AG09309 (cell line): Measurements from ENCODE around the gene RBKS.
A peak's percentile ranks its signal among the peaks of the same experiment; 100 is the strongest.

Experiments used
- DNase-seq: peaks from one replicate; pipeline ENCODE4 v3.0.0-alpha.2; 2010; ENCODE audit warnings: low read depth
- H3K4me3 ChIP-seq: 2 replicates; pipeline ENCODE4 v1.5.1; 2011; ENCODE audit warnings: mild to moderate bottlenecking, low read depth, low read length, moderate library complexity; ENCODE audit not compliant: control insufficient read depth
- CTCF ChIP-seq: IDR thresholded peaks from 2 replicates; pipeline ENCODE4 v1.5.1; 2011; ENCODE audit warnings: mild to moderate bottlenecking, low read depth, low read length, inconsistent platforms; ENCODE audit not compliant: insufficient read depth, control insufficient read depth; ENCODE audit errors: missing control alignments

The RBKS gene

GRCh38 chr2:27843992-27844391, 46.2 kb downstream of the RBKS start:
- no peak overlapping the region for H3K4me3 ChIP-seq
- DNase-seq: no peak
- no peak for TF ChIP-seq CTCF

GRCh38 chr2:27842894-27843293, 47.3 kb downstream of the RBKS start:
- no peak for TF ChIP-seq CTCF
- H3K4me3 ChIP-seq: no peak overlapping the region
- no peak for DNase-seq

- TF ChIP-seq CTCF: no peak
- DNase-seq: no peak
Measured at GRCh38 chr2:27839022-27839618, 51.1 kb downstream of the RBKS start.

GRCh38 chr2:27838502-27838901, 51.7 kb downstream of the RBKS start:
- DNase-seq: no peak
- H3K4me3 ChIP-seq: no peak overlapping the region
- no peak for TF ChIP-seq CTCF

More at GRCh38 chr2:27839022-27839618, 51.1 kb downstream of the RBKS start:
- no peak overlapping the region for H3K4me3 ChIP-seq

GRCh38 chr2:27833931-27834330, 56.3 kb downstream of the RBKS start:
- no peak for TF ChIP-seq CTCF
- no peak overlapping the region for H3K4me3 ChIP-seq
- DNase-seq: no peak

- no peak for TF ChIP-seq CTCF
- DNase-seq: peak; percentile 67
- H3K4me3 ChIP-seq: no peak overlapping the region
Measured at GRCh38 chr2:27832396-27832795, 57.8 kb downstream of the RBKS start.
